GM19452 (cell line): ENCODE results near the gene RIMBP2.

Experiments used
- ATAC-seq: cut with Tn5 transposase; IDR thresholded peaks from one replicate; pipeline ENCODE4 v1.9.1; 2021; ENCODE audit not compliant: unreplicated experiment

The RIMBP2 gene

GRCh38 chr12:130555221-130555620, 160.9 kb downstream of the RIMBP2 start:
- ATAC-seq: no peak

- ATAC-seq: no peak
Observed at GRCh38 chr12:130552483-130552996, 163.6 kb downstream of the RIMBP2 start.

GRCh38 chr12:130549361-130549760, 166.7 kb downstream of the RIMBP2 start:
- no peak for ATAC-seq

DNA sequence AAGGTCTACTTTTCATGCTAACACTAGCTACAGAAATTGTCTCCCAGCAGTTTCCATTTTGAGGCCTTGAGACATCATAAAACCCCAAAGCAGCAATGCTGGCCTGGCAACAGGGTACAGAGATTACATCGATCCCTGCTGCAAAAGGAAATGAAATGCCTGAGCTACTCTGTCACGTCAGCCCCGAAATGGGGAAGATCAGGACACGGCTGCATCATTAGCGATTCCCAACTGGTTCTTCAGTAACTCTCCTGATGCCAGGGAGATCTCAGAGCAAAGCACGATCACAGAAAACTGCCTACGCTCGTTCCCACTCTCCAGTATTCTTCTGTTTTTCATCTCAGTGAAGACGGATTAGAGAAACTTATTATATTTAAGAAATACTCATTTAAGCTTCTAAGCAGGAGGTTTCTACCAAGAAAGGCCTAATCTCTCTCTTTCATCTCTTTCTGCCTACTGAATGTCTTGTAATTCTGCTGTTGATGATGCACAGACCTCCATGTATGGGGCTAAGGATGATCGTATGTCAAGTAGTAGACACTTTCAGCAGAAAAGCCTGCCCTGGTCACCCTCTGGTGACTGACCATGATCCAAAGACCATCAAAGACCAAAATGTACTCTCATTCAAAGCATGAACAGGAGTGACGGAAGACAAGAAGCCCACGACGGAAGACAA, 168.5 kb downstream of the RIMBP2 start:
- ATAC-seq: no peak

DNA sequence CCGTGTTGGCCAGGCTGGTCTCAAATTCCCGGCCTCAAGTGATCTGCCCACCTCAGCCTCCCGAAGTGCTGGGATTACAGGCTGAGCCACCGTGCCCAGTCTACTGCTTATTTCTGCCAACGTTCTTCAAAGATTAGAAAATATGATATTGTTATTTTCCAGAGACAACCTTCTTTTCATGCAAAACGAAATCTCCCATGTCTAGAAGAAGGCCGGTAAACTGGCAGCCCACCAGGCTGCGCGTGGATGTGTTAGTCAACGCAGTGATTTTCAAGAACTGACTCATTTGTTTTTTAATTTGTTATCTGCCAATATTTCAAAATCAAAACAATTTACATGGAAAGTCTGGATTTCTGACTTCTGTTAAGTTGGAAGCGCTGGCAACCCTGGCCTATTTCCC, 169.6 kb downstream of the RIMBP2 start:
- ATAC-seq: no peak

GRCh38 chr12:130545475-130545874, 170.6 kb downstream of the RIMBP2 start:
- ATAC-seq: no peak

DNA sequence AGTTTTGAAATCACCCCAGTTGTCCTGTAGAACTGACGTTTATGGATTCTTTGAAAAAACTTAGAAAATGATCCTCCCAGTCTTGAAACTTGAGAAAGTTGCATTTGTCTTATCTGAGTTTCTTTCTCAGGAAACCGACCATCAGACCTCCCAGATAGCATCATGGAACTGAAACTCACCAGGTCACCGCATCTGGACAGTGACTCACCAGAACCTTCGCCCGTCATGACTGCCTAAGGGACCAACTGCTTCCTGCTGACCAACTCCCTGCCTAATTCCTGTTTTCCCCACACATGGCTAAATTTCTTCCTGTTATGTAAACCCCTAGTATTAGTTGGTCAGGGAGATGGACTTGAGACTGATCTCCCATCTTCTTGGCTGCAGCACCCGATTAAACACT, 175.7 kb downstream of the RIMBP2 start:
- no peak for ATAC-seq

DNA sequence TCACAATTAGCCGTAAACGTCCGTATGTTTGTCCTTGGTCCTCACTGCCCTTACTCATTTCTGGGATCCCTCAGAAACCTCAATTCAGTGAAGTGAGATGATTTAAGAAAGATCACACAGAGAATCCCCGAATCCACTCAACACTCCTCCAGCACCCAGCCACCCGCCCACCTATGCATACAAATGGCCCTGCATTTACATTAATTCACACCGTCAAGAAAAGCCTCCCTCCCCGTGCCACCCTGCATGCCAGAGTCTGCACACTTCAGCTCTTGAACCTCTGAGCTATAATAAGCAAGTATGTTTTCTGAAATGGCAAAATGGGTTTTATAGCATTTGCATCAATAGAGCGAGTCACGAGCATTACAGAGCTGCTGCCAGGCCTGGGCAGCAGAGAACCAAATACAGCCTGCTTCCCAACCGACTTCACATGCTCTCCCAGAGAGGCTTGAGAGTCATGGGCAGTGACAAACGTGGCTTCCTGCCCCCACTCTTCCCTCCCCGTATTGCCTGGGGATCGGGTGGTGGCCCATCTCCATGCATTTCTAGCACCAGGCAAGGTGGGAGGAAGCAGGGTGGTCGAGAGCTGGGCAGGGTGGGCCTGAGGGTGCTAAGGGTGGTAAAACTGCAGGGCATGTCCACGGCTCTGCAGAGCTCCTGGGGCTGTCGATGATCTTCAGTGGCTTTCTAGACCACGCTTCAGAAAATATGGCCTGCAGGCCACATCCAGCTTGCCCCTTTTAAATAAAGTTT, 177.6 kb downstream of the RIMBP2 start:
- no peak for ATAC-seq

DNA sequence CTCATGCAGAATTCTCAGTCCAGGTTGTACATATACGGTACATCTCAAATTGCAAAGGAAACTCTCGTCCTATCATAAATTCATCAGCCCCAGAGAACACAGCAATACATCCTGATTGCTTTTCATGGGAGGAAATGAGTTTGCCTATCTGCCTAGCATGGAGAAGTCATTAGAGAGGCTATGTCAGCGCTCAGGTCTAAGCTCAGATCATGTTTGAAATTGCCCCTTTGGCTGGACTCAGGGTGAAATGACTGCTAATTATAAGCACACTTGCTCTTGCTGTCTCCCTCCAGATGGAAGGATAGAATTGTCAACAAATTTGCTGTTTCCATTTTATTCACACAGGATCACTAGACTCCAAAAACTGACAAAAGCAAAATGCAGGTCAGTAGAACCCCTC, 178.4 kb downstream of the RIMBP2 start:
- no peak for ATAC-seq

DNA sequence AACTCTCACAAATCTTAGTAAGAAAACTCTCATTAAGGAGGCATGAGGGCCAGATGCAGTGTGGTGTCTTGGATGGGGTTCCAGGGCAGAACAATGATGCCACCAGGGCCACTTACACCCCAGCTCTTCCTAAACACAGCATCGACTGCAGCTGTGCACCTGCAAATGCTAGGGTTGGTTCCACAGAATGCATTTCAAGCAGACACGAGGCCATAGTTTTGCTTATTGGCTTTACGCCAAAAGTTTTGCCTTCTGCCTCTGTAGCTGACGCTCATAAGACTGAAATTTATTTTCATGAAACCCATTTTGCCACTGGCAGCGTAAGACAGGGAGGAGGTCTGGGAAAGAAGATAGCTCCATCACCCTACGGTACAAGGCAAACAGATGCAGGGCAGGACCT, 179.0 kb downstream of the RIMBP2 start:
- no peak for ATAC-seq

GRCh38 chr12:130530429-130530828, 185.7 kb downstream of the RIMBP2 start:
- no peak for ATAC-seq

DNA sequence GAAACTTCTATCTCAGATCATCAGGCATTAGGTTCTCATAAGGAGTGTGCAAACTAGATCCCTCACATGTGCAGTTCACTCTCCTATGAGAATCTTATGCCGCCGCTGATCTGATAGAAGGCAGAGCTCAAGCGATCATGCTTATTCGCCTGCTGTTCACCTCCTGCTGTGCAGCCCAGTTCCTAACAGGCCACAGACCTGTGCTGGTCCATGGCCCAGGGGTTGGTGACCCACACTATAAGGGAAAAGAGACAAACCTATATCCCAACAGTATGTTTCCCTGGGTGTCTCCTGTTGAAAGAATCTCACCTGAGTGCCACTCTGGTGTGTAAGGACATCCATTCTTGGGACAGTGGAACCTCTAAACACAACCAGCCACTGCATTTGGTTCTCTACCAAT, 186.3 kb downstream of the RIMBP2 start:
- no peak for ATAC-seq

- ATAC-seq: no peak
Observed at GRCh38 chr12:130527239-130527638, 188.9 kb downstream of the RIMBP2 start.

GRCh38 chr12:130526813-130527212, 189.3 kb downstream of the RIMBP2 start:
- ATAC-seq: no peak

DNA sequence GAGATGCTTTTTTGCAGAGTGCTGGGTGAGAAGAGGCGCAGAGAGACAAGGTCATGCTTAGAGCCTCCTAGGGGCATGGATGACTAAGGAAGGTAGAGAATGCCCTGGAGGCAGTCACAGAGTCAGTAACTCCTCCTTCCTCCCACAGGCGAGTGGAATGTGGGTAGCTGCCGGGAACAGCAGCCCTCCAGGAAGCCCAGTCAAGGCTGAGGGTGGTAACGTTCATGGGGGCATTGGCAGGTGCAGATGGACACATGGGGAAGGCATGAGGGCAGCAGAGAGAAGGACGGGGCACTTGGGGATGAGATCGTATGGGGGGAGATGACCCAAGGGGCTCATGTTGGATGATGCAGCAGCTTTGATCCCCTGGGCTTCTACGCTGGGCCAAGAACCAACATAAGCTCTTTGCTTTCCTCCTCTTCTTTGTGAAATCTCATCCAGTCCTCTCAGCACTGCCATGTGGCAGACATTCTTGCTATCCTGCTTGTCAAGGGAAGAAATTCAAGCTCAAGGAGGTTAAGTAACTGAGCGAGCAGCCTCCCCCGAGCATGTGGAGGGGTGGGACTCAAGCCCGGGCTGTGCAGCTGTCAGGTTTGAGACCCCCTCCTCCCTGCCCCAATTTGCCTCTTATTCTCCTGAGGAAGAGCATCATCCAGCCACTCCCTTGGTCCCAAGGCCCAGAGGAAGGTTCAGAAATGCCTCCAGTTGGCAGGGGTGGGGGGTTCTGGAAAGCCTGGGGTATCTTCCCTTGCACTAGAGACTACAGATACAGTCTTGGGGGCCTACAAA, 190.5 kb downstream of the RIMBP2 start:
- ATAC-seq: no peak

- ATAC-seq: no peak
Observed at GRCh38 chr12:130524759-130525158, 191.3 kb downstream of the RIMBP2 start.

DNA sequence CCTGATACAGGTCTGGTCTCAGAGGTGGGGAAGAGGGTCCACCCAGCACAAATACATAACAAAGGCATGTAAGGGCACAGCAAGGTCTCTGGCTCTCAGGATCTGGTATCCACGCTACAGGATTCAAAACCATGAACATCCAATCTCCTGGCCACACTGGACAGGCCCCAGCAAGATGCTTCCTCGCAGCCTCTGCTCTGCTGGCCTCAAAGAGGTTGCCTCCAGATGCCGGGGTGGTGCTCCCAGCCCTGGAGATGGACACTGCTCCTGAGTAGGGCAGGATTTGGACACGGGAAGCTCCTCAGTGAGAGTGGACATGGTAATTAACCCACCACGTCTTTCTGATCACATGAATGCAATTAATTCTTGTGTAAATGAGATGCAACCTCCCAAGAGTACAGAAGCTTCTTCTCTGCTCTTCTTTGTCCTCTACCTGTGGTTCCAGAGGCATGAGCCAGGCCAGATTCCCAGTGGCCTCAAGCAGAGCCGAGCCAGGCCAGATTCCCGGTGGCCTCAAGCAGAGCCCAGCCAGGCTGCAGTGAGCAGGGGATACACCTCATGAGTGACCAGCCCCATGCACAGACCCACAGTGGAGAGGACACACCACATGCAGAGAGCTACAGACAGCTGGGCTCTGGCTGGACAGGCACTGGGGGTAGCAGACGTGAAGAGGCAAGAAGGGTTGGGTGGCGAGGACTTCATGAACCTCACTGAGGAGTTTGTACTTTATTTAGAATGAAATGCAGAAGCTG, 192.1 kb downstream of the RIMBP2 start:
- no peak for ATAC-seq

DNA sequence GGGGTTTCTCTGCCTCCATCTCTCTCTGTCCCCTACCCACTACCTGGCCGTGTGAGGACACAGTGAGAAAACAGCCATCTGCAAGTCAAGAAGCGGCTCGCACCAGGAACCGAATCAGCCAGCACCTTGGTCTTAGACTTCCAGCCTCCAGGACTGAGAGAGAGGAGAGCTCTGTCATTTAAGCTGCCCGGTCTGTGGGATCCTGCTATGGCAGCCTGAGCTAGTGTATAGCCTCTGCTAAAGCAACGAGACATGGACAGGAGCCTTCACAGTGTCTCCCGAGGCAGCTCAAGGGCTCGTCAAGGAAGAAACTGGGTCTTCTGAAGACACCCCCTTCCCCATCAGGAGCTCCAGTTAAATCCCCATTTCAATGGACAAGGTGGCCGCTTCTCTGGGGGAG, 192.9 kb downstream of the RIMBP2 start:
- no peak for ATAC-seq

DNA sequence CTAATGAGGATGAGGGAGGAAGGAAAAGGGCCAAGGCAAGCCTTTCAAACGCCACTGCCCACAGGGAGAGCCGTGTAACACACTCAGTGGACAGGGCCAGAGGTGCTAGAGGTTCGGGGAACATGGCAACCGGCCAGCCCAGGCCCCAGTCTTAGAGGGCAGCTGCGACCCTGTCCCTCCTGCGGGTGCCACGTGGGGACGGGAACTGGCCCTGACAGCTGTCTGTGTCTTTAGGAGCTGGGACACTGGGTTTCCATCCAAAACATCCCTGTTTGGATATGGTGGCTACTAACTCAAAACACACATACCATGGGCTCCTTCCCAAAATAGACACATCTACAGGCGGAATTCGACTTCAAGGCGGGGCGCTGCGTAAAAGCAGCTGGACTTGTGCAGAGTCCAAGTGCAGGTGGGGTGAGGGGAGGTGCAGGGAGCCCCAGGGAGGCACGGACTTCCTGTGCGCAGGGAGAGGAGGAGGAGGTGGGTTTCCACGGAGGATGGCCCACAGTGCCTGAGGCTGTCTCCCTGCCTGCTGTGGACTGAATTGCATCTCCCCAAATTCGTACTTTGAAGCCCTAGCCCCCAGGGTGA, 193.8 kb downstream of the RIMBP2 start:
- no peak for ATAC-seq

DNA sequence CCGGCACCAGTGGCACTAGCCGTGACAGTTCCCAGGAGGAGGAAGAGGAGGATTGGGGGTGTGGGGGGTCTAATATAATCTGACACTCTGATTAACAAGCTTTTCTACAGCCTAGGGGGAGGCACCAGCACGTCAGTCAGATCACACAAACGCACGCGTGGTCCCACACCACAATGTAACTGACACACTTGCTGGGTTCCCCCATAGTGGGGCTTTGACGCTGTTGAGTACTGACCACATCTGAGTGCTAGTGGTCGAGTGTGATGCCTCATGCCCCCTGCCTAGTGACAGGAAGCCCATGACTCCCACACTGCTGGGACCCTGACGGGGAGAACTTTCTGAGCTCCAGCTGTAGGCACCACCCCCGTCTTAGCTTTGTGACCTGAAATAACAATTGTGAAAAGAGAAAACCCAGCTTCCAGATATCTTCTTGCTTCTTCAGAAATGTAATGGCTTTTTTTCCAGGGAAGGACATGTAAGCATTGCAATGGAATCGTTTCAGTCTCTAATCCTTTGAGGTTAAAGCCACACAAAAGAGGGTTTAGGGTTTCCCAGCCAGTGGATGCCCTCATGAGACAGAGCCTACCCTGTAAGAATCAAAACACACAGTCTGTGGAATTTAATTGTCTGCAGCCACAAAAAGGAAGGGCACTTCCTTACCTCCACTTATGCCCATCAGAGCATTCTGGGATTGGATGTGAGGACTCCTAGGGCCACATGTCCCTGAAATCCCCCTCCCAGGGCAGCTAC, 194.5 kb downstream of the RIMBP2 start:
- ATAC-seq: no peak
